GM18511 (cell line): ENCODE results near the gene BLVRB.

Experiments
- ATAC-seq: cut with Tn5 transposase; IDR thresholded peaks from one replicate; pipeline ENCODE4 v1.9.1; 2021; ENCODE audit warnings: mild to moderate bottlenecking, moderate library complexity; ENCODE audit not compliant: unreplicated experiment

Gene BLVRB

DNA sequence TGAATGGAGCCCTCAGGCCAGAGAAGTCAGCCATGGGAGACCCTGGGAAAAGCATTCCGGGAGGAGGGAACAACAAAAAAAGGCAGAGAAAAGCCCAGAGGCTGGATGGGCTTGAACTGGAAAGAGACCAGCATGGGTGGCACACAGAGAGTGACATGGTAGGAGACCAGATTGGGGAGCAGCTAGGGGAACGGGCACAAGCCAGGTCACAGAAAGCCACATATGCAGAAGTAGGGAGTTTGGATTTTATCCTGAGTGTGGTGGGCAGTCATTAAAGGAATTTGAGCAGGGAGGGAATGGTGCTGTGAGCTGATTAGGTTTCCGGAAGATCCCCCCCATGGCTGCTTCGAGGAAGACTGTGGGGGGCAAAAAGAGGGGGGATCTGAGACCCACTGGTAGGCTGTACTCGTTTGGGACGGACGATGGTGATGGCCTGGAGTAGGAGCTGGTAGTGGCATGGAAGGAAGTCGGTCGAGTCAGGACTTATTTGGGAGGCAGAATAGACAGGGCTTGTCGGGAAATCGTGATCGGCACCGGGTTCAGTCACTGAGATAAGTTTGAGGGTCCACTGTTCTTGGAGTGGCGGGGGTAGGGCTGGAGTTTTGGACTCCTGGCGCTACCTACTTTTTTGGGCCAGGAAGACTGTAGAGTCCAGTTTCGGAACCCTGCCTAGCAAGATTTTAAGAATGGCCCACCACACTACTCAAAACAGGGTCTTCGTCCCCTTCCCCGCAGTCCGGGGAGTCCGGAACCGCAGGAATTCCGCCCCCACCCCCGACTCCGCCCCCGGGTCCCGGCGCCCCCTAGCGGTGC lies 40.7 kb downstream of the BLVRB start:
- ATAC-seq = no peak

DNA sequence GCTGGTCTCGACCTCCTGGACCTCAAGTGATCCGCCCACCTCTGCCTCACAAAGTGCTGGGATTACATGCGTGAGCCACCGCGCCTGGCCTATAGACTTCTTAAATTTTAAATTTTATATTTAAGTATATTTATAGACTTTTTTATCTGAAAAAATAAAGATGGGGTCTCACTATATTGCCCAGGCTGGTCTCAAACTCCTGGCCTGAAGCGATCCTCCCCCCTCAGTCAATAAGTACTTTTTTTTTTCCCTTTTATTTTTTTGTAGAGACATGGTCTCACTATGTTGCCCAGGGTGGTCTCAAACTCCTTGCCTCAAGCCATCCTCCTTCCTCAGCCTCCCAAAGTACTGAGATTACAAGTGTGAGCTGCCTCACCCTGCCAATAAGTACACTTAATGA lies 41.6 kb downstream of the BLVRB start:
- no peak for ATAC-seq

DNA sequence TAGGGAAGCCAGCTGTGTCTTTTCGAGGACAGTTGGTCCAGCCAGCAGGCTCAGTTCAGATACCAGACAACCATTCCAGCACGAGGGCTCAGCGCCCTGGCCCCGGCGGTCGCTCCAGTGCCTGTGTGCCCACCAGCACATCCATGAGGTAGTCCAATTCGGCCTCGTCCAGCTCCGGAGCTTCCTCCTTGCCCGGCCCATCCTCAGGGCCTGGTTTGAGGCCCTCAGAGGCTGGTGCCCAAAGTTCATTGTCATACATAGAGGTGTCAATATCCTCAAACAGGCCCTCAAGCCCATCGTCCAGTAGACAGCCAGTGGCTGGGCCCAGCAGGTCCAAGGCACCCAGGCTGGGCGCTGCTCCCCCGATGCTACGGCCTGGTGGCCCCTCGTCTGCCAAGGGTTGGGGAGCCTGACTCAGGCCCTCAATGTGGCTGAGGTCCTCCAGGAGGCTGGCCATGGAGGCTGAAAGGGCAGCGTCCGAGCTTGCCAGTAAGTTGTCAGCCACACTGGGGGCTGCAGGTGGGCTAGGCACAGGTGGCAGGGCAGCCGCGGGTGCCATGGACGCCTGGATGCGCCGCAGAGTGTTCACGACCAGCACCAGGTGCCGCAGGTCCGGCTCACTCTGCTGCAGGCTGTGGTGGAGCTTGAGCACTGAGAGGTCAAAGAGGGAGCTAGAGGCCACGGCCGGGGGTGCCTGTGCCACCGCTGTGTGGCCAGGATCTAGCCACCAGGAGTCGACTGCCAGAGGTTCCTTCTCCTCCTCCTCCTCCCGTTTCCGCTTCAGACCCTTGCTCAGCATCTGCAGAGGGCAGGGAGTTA lies 42.6 kb downstream of the BLVRB start:
- no peak for ATAC-seq

DNA sequence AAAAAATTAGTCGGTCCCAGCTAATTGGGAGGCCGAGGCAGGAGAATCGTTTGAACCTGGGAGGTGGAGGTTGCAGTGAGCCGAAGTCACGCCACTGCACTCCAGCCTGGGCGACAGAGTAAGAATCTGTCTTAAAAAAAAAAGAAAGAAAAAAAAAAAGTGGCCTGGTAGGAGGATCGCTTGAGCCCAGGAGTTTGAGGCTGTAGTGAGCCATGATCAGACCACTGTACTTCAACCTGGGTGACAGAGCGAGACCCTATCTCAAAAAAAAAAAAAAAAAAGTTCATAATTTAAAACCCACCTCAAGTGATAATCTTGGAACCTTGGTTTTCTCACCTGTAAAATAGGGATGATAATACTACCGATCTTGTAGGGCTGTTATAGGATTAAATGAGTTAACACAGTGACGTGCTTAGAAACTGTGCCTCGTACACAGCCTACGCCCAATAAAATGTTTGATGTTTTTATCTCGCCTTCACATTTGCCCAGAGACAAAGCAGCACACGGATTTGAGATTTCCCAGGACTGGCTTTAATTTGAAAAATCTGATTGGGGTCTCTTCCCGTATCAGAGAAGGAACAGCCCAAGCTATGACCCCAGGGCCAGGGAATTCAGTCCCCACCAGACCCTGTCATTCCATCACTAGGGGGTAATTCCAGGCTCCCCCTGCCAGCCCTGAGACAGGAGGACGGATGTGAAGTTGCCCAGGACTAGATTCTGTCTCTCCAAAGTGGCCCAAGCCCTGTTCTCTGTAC lies 43.4 kb downstream of the BLVRB start:
- ATAC-seq = no peak

DNA sequence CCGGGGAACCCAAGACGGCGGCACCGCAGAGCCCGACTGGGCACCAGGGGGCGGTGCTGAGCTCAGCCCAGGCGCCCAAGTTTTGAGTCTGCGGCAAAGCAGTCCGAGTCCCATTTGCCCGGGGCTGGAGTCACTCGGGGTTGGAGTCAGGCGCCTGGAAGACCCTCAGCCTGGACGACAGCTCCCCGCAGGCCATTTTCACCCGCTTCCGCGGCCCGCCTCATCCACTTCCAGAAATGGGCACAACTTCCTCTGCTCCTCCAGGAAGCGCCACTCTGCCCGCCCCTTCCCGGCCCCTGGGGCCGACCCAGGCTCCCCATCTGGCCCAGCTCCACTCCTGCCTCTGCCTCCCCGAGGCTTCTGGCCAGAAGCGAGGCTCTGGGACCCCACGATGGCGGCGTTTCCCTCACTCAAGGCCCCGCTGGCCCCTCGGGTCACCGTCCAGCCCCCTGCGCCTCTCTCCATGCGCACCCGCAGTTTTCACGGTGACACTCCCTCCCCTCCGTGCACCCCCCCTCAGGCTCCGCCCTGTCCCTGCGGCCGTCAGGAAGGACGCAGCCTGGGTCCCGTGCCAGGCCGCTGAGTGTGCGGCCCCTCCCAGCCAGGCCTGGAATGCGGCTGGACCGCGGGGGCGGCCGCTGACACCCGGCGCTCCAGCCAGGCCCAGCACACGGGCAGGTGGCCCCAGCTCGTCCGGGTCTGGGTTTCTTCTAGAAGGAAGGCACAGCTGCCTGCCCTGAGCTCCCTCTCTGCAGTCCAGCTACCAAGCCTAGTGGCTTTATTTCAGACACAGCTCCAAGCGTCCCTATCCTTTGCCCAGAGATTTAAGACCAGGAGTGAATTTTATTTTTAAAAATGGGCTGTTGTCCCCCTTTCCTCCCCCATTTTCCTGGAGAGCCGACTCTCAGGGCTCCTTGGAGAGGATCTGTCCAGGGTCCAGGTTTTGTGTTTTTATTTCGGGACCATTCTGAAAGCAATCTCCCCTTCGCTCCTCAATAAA lies 44.5 kb downstream of the BLVRB start:
- ATAC-seq = peak; percentile 46

DNA sequence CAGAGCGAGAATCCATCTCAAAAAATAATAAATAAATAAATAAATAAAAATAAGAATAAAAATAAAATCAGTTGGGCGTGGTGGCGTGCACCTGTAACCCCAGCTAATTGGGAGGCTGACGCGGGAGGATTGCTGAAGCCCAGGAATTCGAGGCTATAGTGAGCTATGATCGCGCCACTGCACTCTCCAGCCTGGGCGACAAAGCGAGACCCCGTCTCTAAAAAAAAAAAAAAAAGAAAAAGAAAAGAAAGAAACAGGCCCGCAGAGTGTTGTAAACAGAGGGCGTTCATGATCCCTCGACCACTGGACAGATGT lies 45.1 kb downstream of the BLVRB start:
- ATAC-seq = no peak

DNA sequence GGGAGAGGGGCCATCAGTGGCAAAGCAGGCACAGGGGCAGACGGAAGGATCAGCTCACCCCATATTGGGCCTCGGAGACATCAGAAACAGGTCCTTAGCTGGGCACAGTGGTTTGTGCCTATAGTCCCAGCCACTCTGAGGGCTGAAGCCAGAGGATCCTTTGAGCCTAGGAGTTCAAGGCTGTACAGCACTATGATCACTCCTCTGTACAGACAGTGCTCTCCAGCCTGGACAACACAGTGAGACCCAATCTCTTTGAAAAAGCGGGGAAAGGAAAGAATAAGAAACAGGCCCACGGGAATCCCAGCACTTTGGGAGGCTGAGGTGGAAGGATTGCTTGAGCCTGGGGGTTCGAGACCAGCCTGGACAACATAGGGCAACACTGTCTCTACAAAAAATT lies 45.8 kb downstream of the BLVRB start:
- ATAC-seq = no peak

DNA sequence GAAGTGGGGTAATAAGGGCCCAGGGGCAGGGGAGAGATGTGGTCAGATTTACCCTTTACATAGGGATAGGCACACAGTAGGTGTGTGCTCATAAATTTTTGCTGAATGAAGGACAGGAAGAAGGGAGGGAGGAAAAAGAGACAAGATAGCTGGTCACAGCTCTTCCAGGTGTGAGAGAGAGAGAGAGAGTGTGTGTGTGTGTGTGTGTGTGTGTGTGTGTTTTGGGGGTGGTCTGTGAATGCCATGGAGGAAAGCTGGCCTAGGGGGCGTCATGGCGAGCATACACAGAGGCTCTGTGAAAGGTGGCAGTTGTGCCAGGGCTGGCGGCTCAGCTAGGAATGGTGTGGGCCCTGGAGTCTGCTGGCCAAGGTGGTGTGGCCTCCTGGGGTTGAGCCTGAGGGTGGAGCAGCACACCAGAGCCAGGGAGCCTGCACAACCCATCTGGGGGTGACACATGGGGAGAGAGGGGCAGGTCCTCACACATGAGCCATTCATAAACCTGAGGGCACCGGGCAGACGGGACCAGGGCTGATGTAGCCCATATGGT lies 46.4 kb downstream of the BLVRB start:
- ATAC-seq = no peak

DNA sequence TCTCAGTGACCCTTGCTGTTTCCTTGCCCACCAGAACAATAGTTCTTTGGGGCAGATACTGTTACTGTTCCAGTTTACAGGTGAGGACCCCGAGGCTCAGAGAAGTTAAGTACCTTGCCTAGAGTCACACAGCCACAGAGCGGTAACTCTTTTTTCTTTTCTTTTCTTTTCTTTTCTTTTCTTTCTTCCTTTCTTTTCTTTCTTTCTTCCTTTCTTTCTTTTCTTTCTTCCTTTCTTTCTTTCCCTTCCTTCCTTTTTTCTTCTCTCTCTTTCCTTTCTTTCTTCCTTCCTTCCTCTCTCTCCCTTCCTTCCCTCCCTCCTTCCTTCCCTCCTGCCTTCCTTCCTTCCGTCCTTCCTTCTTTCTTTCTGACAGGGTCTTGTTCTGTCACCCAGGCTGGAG lies 47.5 kb downstream of the BLVRB start:
- no peak for ATAC-seq

DNA sequence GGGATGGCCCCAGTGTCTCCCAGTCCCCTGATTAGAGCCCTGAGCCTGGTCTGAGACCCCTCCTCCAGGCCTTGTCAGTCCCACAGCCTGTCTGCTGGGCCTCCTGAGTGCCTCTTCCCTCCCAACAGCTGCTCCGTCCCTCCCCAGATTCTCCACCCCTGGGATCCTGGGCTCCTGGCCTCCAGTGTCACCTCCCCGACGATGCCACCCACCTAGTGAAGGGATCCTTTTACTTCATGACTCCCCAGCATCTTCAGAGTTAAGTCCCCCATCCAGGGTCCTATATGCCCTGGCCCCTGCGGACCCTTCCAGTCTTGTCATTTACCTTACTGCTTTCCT lies 47.9 kb downstream of the BLVRB start:
- ATAC-seq = no peak

DNA sequence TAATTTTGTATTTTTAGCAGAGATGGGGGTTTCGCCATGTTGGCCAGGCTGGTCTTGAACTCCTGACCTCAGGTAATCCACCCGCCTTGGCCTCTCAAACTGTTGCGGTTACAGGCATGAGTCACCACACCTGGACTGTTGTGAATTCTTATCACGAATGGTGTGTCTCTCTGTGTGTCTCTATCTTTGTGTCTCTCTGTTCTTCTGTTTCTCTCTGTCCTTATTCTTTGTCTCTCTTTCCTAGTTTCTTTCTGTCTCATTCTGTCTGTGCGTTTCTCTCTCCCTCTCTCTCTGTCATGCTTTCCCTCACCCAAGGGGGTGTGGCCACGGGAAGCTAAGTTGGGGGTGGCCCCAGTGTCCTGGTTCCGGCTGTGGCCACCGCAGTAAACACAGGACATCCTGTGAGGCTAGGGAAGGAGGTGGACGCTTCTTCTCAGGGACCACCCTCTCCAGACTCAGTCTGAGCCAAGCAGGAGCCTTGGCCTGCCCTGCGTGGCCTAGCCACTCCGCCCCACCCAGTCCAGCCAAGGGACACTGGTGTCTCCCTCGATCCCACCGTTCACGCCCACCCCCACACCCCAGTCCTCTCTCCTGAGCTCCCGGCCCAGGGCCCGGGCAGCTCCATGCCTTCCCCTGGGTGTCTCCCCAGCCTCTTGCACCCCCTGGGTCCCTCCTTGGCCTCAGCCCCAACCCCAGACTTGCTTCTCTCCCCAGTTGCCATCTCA lies 48.5 kb downstream of the BLVRB start:
- ATAC-seq = no peak

DNA sequence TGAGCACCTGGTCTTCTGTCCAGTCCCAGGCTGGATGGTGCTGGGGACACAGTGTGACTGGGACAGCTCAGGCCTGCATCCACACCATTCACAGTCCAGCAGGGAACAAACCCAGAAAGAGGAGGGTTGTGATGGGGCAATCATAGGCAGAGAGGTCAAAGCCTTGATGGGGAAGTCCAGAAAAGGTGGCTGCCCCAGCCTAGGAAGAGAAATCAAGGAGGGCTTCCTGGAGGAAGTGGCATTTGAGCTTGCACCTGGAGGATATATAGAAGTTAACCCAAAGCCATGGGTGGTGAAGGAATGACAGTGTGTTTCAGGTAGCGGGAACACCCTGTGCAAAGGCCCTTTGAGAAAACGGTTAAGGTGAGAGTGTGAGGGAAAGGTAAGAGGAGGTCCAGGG lies 49.8 kb downstream of the BLVRB start:
- no peak for ATAC-seq

DNA sequence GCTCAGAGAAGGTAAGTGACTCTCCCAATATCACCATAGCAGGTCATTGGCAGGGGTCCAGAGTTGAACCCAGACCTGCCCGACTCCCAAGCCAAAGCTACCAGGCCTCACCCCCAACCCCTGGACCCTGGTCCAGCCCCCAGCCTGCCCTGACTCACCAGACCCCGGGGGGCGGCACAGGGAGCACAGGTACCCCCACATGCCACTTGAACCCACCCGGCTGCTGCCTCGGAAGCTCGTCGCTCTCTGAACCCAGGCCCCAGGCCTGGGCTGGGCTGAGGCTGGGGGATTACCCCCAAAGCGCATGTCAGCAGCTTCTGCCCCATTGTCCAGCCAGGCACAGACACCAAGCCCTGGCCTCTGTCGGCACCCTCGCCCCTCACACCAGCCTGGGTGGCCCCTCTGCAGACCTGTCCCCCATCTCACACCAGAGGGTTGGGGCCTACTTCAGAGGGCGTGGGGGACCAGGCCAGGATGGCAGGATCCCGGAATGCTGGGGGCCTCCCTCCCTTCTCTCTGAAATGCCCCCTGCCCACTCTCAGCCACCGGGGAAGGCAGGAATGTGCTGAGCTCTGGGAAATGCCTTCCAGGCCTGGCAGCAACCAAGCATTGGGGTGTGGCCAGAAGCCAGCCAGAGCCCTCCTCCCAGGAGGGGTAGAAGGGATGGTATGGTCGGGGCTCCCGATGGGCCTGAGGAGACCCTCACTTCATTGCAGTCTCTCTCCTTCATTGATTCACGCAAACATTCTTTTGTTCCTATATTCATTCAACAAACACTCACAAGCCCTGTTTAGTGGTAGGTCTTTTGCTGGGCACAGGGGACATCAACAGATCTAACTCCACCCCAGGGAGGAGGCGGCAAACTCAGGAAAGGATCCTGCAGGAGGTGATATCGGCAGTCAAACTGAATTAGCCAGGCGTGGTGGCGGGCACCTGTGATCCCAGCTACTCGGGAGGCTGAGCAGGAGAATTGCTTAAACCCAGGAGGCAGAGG lies 50.7 kb downstream of the BLVRB start:
- ATAC-seq = no peak

DNA sequence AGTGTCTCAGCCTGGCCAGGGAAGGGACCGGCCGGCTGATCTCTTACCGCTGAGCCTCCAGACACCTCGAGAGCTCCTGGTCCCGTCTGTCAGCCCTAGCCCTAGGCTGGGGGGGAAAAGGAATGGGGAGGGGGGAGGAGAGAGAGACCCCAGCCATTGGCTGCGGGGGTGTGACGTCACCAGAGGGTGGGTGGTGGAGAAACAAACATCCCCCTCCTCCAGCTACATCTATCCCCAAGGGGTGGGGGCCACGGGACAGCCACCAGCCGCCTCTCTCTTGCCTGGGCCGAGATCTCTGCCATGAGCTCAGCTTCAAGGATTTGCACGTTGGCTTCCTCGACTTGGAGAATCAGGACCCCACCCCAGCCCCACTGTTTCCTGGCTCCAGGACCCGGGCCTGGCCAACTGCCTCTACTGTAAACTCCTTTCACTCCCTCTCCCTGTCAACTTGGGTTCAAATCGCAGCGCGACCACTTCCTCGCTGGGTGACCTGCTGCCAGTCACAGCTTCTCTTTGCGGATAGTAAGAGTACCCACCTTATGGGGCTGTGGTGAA lies 52.2 kb downstream of the BLVRB start, which contains the start of gene PRX:
Gene PRX (minus strand): TSS at position 88 of the 555 bp plus-strand sequence. CDS start 5,446 bp downstream, outside the sequence.
- ATAC-seq = no peak

DNA sequence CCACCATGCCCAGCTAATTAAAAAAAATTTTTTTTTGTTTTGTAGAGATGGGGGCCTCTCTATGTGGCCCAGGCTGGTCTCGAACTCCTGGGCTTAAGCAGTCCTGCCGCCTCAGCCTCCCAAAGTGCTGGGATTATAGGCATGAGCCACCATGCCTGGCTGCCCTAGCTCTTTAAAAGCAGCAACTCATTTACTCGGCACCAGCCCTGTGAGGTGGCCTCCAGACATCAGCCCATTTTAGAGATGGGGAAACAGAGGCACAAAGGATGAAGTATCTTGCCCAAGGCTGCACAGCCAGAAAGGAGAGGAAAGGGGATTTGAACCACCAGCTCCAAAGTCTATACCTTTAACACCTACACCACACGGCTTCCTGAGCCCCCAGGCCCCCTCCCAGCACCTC lies 52.7 kb downstream of the BLVRB start:
- ATAC-seq = no peak

DNA sequence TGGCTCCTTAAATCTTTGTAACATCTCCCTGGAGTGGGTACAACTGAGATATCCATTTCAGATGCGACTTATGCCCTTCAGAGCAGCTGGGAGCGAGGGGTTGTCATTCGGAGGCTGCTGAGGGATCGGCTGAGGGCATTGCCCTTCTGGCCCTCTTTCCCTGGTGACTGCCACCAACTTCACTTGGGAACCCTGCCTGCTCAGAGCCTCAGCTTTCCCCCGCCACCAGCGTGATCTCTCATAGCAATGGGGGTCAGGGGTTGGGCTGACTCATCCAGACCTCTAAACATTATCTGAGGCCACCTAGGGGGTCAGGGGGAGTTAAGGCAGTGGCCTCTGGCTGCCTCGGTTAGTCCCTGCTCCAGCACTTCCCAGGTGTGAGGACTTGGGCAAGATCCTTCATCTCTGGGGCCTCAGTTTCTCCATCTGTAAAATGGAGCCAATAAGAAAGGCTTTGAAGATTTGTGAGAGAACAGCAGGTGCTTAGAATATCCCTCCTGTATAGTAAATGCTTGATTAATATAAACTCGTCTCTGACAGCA lies 53.5 kb downstream of the BLVRB start:
- ATAC-seq = no peak

DNA sequence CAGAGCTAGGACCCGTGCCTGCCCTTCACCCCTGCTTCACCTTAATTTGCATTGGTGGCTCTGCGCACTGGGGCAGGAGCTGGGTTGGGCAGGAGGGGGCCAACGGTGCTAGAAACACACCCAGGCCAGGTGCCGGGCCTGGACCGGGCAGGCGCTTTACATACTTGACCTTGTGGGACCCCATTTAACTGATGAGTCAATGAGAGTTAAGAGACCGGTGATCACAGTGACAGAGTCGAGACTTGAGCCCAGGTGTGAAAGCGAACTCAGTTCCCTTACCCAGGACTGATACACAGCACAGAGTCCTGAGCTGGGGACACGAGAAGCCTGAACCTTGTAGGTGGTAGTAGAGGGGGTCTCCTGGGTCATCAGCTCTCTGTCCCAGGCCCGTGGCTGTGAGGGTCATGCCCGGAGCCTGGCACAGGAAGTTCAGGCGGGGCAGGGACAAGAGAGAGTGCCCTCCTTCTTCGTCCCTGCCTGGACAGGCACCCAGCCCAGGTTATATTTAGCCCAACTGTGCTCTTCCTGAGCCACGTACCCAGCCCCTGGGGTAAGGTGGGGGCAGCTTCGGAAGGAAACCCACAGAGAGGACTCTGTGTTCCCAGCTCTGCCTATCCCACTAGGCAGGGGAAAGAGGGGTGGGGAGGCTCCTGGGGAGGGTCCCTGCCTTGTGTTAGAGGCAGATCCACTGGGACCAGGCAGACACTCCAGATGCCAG lies 54.3 kb downstream of the BLVRB start:
- no peak for ATAC-seq
